MCF 10A (cell line): ENCODE data around the gene CASP1. TPM values are rescaled to one million over a fixed set of nuclear protein-coding genes. Genes with fewer than 3 reads are reported as not detected.
"Not testable (repeated sequence)": the region's sequence is repeated elsewhere in the genome, so short reads cannot be mapped to it uniquely, and the experiment has no call there.

ENCODE experiments used
- BruUV-seq: library from RNA; stranded (reverse); fragments of 400-500 nt; replicated peaks from 2 replicates; lab custom pipeline; 2021; lab: Mats Ljungman, UMichigan
- CTCF ChIA-PET: fragments of 300-600 bp; sonication (Branson Sonifier 250); formaldehyde crosslinking; extraction: SDS; loops from one replicate; lab custom pipeline; 2021; ENCODE audit warnings: antibody characterized with exemption, inconsistent platforms; lab: Yijun Ruan, JAX
- POLR2A ChIA-PET: fragments of 300-600, 350-650 bp; sonication (Branson Sonifier 250); formaldehyde crosslinking; extraction: SDS; loops from one replicate; lab custom pipeline; 2020; ENCODE audit warnings: antibody characterized with exemption, inconsistent platforms; lab: Yijun Ruan, JAX
- DNase-seq: peaks from one replicate; pipeline ENCODE4 v3.0.0-alpha.2; 2018; ENCODE audit not compliant: unreplicated experiment
- H3K27ac Mint-ChIP-seq: one replicate; pipeline ENCODE4 v1.8.0; 2022; ENCODE audit warnings: mild to moderate bottlenecking, low read depth, mixed read lengths; ENCODE audit not compliant: unreplicated experiment
- H3K27me3 Mint-ChIP-seq: one replicate; pipeline ENCODE4 v1.8.0; 2022; ENCODE audit warnings: mixed read lengths; ENCODE audit not compliant: insufficient read depth, unreplicated experiment
- H3K36me3 Mint-ChIP-seq: one replicate; pipeline ENCODE4 v1.8.0; 2022; ENCODE audit warnings: mild to moderate bottlenecking, moderate library complexity, mixed read lengths; ENCODE audit not compliant: insufficient read depth, unreplicated experiment
- H3K4me1 Mint-ChIP-seq: one replicate; pipeline ENCODE4 v1.8.0; 2022; ENCODE audit warnings: mixed read lengths; ENCODE audit not compliant: insufficient read depth, unreplicated experiment
- H3K4me3 Mint-ChIP-seq: one replicate; pipeline ENCODE4 v1.8.0; 2022; ENCODE audit warnings: mild to moderate bottlenecking, moderate library complexity, mixed read lengths; ENCODE audit not compliant: unreplicated experiment
- H3K9me3 Mint-ChIP-seq: one replicate; pipeline ENCODE4 v1.8.0; 2022; ENCODE audit warnings: mixed read lengths; ENCODE audit not compliant: unreplicated experiment
- intact Hi-C: fragments of 100-400 bp; cut with micrococcal nuclease; formaldehyde crosslinking; loops from 2 replicates; pipeline ENCODE4 v1.14.1; 2022
- total RNA-seq: library from RNA; stranded (reverse); gene quantifications from 2 replicates; pipeline ENCODE4 v1.2.3, GENCODE V29; 2022
- TF ChIP-seq, protein P1 (sequence below): fragments of 200-600 bp; IDR thresholded peaks from one replicate; pipeline ENCODE4 v1.8.0; 2022; ENCODE audit warnings: antibody characterized with exemption, mild to moderate bottlenecking; ENCODE audit not compliant: unreplicated experiment

The CASP1 gene
- total RNA-seq, 1 experiment from 2014 or later = 27.2 TPM

- no TSS peak for BruUV-seq
- H3K4me1 Mint-ChIP-seq = peaks cover 37% of the 10 kb centered on the region
- no peaks in the 10 kb centered on the region for H3K9me3 Mint-ChIP-seq
- CTCF ChIA-PET = no interaction called here
- intact Hi-C loops = loop anchor here (10.0 kb wide), 1 partner anchor 94 kb away; the partner anchor contains the start of gene CARD18
- H3K27me3 Mint-ChIP-seq = no peaks in the 10 kb centered on the region
- no peak overlapping the region for H3K27ac Mint-ChIP-seq
- no peak for DNase-seq
- H3K36me3 Mint-ChIP-seq = peaks cover 7% of the 10 kb centered on the region
- TF ChIP-seq, protein P1, sequence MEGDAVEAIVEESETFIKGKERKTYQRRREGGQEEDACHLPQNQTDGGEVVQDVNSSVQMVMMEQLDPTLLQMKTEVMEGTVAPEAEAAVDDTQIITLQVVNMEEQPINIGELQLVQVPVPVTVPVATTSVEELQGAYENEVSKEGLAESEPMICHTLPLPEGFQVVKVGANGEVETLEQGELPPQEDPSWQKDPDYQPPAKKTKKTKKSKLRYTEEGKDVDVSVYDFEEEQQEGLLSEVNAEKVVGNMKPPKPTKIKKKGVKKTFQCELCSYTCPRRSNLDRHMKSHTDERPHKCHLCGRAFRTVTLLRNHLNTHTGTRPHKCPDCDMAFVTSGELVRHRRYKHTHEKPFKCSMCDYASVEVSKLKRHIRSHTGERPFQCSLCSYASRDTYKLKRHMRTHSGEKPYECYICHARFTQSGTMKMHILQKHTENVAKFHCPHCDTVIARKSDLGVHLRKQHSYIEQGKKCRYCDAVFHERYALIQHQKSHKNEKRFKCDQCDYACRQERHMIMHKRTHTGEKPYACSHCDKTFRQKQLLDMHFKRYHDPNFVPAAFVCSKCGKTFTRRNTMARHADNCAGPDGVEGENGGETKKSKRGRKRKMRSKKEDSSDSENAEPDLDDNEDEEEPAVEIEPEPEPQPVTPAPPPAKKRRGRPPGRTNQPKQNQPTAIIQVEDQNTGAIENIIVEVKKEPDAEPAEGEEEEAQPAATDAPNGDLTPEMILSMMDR = no peak
- H3K4me3 Mint-ChIP-seq = no peak overlapping the region
- POLR2A ChIA-PET = interaction anchor here (1.2 kb wide), 1 partner anchor 73 kb away, joined by 4 read pairs; the partner anchor contains the start of gene CASP4
These were observed 5.8 kb upstream of the CASP1 start for GRCh38 chr11:105040703-105041102.

GRCh38 chr11:105034388-105034787 lies 556 bp downstream of the CASP1 start:
- CTCF ChIA-PET, DNase-seq, intact Hi-C loops, H3K9me3 Mint-ChIP-seq, H3K36me3 Mint-ChIP-seq, H3K27me3 Mint-ChIP-seq: not testable (repeated sequence)
- POLR2A ChIA-PET = interaction anchor here (0.7 to 1.4 kb wide), 6 partner anchors 9 to 140 kb away, joined by 3 to 12 read pairs (median 4); partner anchors contain the start of gene CASP4
- H3K4me3 Mint-ChIP-seq = peak overlapping the region; percentile 90
- H3K27ac Mint-ChIP-seq = peak overlapping the region; percentile 90
- H3K4me1 Mint-ChIP-seq = peaks cover 31% of the 10 kb centered on the region
- BruUV-seq = TSS peak; percentile 44

DNA sequence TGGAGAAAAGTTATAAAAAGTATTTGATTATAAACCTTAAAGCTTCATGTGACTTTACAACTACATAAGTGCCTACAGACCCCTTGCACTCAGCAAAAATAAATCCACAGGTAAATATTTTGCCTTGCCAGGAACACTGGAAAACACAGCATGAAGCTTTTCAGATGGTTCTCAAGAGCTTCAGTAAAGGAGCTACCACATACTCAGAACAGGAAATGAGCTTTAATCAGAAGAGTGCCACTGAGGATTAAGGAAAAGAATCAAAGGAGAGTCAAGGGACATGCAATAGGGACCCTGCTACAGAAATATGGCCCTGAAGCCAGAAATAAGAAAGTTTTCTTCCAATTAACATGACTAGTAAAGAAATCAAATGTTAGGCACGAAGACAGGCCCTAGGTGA lies 1.2 kb downstream of the CASP1 start:
- TF ChIP-seq, protein P1 = no peak
- H3K9me3 Mint-ChIP-seq = no peaks in the 10 kb centered on the region
- H3K27me3 Mint-ChIP-seq = no peaks in the 10 kb centered on the region
- intact Hi-C loops = no loop called here
- H3K36me3 Mint-ChIP-seq = peaks cover 11% of the 10 kb centered on the region
- peak overlapping the region; percentile 90 for H3K27ac Mint-ChIP-seq
- DNase-seq = no peak
- BruUV-seq = no TSS peak
- H3K4me3 Mint-ChIP-seq = peak overlapping the region; percentile 90
- ChIA-PET POLR2A (interaction anchor here (0.7 to 1.5 kb wide), 7 partner anchors 10 to 139 kb away, joined by 3 to 12 read pairs (median 3); partner anchors contain the start of gene CASP4), CTCF (no interaction called here)
- H3K4me1 Mint-ChIP-seq = peaks cover 31% of the 10 kb centered on the region

- intact Hi-C loops = no loop called here
- Mint-ChIP-seq H3K4me1 (peaks cover 31% of the 10 kb centered on the region), H3K9me3 (no peaks in the 10 kb centered on the region), H3K36me3 (peaks cover 16% of the 10 kb centered on the region), H3K27ac (peak overlapping the region; percentile 90), H3K4me3 (peak overlapping the region; percentile 90), H3K27me3 (no peaks in the 10 kb centered on the region)
- POLR2A ChIA-PET = interaction anchor here (0.9 to 1.5 kb wide), 6 partner anchors 10 to 69 kb away, joined by 3 to 12 read pairs (median 4); partner anchors contain the start of gene CASP4
- BruUV-seq = no TSS peak
- TF ChIP-seq, protein P1 = no peak
- DNase-seq = no peak
- CTCF ChIA-PET = no interaction called here
These were observed 1.6 kb downstream of the CASP1 start for GRCh38 chr11:105033343-105033742.
